ENCODE results near the gene HLA-DRA.

HLA-DRA gene

GRCh38 chr6:32484614-32484998 lies 44.9 kb downstream of the HLA-DRA start:
- DNase-seq (ENCODE audit: extremely low read depth, insufficient read length), result no peak

GRCh38 chr6:32488083-32488482 lies 48.4 kb downstream of the HLA-DRA start:
- Histone ChIP-seq H3K36me3 (ENCODE audit: control insufficient read depth, insufficient read depth, low read length) (no peaks in the 10 kb centered on the region), H3K27me3 (replicated peaks; ENCODE audit: control insufficient read depth, insufficient read depth, low read length) (no peaks in the 10 kb centered on the region), H3K4me3 (replicated peaks; ENCODE audit: low read depth, low read length) (no peak overlapping the region)
- DNase-seq (ENCODE audit: extremely low read depth, insufficient read length), result no peak
- no peak for TF ChIP-seq CTCF (IDR thresholded peaks at IDR 0.05; ENCODE audit: insufficient read depth, low read length, poor library complexity, severe bottlenecking)

More at GRCh38 chr6:32484614-32484998, 44.9 kb downstream of the HLA-DRA start:
- no peaks in the 10 kb centered on the region for H3K36me3 ChIP-seq (ENCODE audit: control insufficient read depth, insufficient read depth, low read length)
- no peaks in the 10 kb centered on the region for H3K27me3 ChIP-seq (replicated peaks; ENCODE audit: control insufficient read depth, insufficient read depth, low read length)
- H3K4me3 ChIP-seq (replicated peaks; ENCODE audit: low read depth, low read length), result no peak overlapping the region
- TF ChIP-seq CTCF (IDR thresholded peaks at IDR 0.05; ENCODE audit: insufficient read depth, low read length, poor library complexity, severe bottlenecking), result no peak

GRCh38 chr6:32491700-32492099 lies 52.0 kb downstream of the HLA-DRA start:
- H3K27me3 ChIP-seq (replicated peaks; ENCODE audit: control insufficient read depth, insufficient read depth, low read length), result no peaks in the 10 kb centered on the region
- no peak overlapping the region for H3K4me3 ChIP-seq (replicated peaks; ENCODE audit: low read depth, low read length)
- TF ChIP-seq CTCF (IDR thresholded peaks at IDR 0.05; ENCODE audit: insufficient read depth, low read length, poor library complexity, severe bottlenecking), result no peak
- no peak for DNase-seq (ENCODE audit: extremely low read depth, insufficient read length)
- H3K36me3 ChIP-seq (ENCODE audit: control insufficient read depth, insufficient read depth, low read length), result no peaks in the 10 kb centered on the region

GRCh38 chr6:32492351-32492750 lies 52.7 kb downstream of the HLA-DRA start:
- H3K4me3 ChIP-seq (replicated peaks; ENCODE audit: low read depth, low read length), result no peak overlapping the region
- no peaks in the 10 kb centered on the region for H3K27me3 ChIP-seq (replicated peaks; ENCODE audit: control insufficient read depth, insufficient read depth, low read length)
- no peak for TF ChIP-seq CTCF (IDR thresholded peaks at IDR 0.05; ENCODE audit: insufficient read depth, low read length, poor library complexity, severe bottlenecking)
- DNase-seq (ENCODE audit: extremely low read depth, insufficient read length), result no peak
- no peaks in the 10 kb centered on the region for H3K36me3 ChIP-seq (ENCODE audit: control insufficient read depth, insufficient read depth, low read length)

Data from GM06990 (cell line).